ENCODE data around the gene RABEPK. TPM values are rescaled to one million over a fixed set of nuclear protein-coding genes. Genes with fewer than 3 reads are reported as not detected.
"Not testable (repeated sequence)": the region's sequence is repeated elsewhere in the genome, so short reads cannot be mapped to it uniquely, and the experiment has no call there.

RABEPK gene
- 25.1 and 33.5 TPM in 2 replicates for total RNA-seq (2014; rRNA removed; shearing (Covaris generic))

- peak; percentile 90 for DNase-seq (ENCODE audit: low read depth)
Observed at GRCh38 chr9:125200216-125201047, at the start of gene RABEPK. Gene RABEPK, plus strand, starts transcription at chr9:125200542. Its CDS starts 2,472 bp downstream, at chr9:125203014.

GRCh38 chr9:125151730-125152129, 48.6 kb upstream of the RABEPK start:
- DNase-seq (ENCODE audit: low read depth): no peak

- DNase-seq (ENCODE audit: low read depth): no peak
Observed at GRCh38 chr9:125153712-125154367, 46.5 kb upstream of the RABEPK start.

GRCh38 chr9:125156551-125156950, 43.8 kb upstream of the RABEPK start:
- DNase-seq (ENCODE audit: low read depth): no peak

- DNase-seq (ENCODE audit: low read depth): no peak
Observed at GRCh38 chr9:125160750-125161149, 39.6 kb upstream of the RABEPK start.

GRCh38 chr9:125161284-125161918, 38.9 kb upstream of the RABEPK start:
- DNase-seq (ENCODE audit: low read depth): no peak

DNA sequence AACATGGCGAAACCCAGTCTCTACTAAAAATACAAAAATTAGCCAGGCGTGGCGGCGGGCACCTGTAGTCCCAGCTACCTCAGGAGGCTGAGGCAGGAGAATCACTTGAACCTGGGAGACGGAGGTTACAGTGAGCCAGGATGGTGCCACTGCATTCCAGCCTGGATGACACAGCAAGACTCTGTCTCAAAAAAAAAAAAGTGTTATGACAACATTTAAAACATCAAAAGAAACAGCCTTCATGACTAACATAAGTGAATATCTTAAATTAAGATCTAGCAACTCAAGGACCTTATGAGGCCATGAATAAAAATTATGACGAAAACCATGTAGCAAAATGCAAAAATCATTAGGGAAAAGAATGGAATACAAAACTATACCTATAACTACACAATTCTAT, 37.5 kb upstream of the RABEPK start:
- DNase-seq (ENCODE audit: low read depth): not testable (repeated sequence)

GRCh38 chr9:125166762-125167161, 33.6 kb upstream of the RABEPK start:
- no peak for DNase-seq (ENCODE audit: low read depth)

- no peak for DNase-seq (ENCODE audit: low read depth)
Observed at GRCh38 chr9:125169895-125170294, 30.4 kb upstream of the RABEPK start.

DNA sequence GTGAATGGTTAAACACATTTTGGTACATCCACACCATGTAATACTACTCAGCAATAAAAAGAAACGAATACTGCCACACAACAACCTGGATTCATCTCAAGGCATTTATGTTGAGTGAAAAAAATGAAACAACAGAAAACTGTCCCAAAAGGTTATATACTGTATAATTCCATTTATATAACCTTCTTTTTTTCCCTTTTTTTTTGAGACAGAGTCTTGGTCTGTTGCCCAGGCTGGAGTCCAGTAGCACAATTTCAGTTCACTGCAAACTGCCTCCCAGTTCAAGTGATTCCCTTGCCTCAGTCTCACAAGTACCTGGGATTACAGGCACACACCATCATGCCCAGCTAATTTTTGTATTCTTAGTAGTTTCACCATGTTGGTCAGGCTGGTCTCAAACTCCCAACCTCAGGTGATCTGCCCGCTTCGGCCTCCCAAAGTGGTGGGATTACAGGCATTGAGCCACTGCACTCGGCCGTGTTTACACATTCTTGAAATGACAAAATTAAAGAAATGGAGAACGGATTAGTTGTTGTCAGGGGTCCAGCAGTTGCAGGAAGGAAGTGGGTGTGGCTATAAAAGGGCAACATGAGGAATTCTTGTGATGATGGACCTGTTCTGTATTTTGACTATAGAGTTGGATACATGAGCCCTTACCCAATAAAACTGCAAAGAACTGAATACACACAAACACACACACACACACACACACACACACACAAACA, 28.1 kb upstream of the RABEPK start:
- DNase-seq (ENCODE audit: low read depth): no peak

DNA sequence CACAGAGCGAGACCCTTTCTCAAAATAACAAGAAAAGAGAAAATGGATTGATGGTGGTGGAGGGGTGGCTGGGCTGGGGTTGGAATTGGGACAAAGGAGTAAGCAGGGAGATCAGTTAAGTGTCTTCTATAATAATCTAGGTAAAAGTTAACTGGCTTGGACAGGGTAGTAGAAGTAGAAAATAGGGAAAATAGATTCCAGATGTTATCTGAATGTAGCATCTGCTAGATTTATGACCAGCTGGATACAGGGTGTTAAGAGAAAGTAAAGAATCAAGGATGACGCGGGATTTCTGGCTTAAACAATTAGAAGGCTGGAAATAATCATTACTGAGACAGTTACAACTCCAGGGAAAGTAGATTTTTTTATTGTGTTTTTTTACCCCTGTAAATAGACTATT, 23.7 kb upstream of the RABEPK start:
- no peak for DNase-seq (ENCODE audit: low read depth)

- no peak for DNase-seq (ENCODE audit: low read depth)
Observed at GRCh38 chr9:125177888-125178287, 22.5 kb upstream of the RABEPK start.

DNA sequence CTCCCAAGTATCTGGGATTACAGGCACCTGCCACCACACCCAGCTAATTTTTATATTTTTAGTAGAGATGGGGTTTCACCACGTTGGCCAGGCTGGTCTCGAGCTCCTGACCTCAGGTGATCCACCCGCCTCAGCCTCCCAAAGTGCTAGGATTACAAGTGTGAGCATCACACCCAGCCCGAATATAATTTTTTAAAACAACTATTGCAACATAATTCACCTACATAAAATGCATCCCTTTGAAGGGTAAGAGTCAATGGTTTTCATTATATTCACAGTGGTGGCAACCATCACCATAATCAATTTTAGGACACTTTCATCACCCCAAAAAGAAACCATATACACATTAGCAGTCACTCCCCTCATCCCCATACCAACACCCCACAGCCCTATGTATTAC, 20.6 kb upstream of the RABEPK start:
- not testable (repeated sequence) for DNase-seq (ENCODE audit: low read depth)

- DNase-seq (ENCODE audit: low read depth): no peak
Observed at GRCh38 chr9:125180876-125181275, 19.5 kb upstream of the RABEPK start.

DNA sequence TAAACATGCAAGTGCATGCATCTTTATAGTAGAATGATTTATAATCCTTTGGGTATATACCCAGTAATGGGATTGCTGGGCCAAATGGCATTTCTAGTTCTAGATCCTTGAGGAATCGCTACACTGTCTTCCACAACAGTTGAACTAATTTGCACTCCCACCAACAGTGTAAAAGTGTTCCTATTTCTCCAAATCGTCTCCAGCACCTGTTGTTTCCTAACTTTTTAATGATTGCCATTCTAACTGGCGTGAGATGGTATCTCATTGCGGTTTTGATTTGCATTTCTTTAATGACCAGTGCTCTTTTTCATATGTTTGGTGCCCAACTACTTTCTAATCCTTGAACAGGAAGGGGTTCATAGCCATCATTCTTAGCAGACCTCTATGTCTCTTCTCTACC, 18.6 kb upstream of the RABEPK start:
- not testable (repeated sequence) for DNase-seq (ENCODE audit: low read depth)

GRCh38 chr9:125183054-125183453, 17.3 kb upstream of the RABEPK start:
- no peak for DNase-seq (ENCODE audit: low read depth)

DNA sequence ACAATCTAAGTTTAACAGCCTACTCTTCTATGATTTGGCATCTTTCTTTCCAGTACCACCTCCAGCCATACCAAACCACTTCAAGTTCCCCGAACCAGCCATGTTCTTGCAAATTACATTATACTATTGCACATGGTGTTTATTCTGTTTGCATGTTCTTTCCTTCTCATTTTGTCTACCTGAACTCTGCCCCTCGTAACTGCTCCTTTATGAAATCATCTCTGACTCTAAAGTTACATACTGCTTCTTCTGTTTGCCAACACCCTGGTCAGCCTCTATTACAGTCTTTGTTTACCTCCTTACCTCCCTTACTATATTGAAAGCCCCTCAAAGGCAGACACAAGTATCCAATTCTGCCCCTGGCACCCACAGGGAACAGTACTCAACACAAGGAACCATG, 16.8 kb upstream of the RABEPK start:
- DNase-seq (ENCODE audit: low read depth): no peak

DNA sequence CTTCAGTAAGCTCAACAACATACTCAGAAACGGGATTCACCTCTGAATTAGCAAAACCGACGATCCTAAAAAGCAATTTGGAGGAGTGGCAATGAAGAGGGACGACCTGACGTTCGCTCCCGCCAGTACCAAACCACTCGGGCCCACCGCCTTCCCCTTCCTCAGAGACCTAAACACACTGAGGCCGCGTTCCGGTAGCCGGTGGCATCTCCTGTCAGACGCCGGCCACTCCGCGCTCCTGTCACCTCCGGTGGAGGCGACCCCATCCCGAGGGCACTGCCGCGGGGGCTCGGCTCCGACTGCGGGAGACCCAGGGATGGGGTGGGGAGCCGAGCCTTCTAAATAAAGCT, 11.4 kb upstream of the RABEPK start:
- DNase-seq (ENCODE audit: low read depth): no peak

- DNase-seq (ENCODE audit: low read depth): peak; percentile 90
Observed at GRCh38 chr9:125189361-125190289, 10.7 kb upstream of the RABEPK start, which contains the start of gene PPP6C. Gene PPP6C, minus strand, starts transcription at chr9:125189803. Its CDS starts 85 bp downstream, at chr9:125189718.

DNA sequence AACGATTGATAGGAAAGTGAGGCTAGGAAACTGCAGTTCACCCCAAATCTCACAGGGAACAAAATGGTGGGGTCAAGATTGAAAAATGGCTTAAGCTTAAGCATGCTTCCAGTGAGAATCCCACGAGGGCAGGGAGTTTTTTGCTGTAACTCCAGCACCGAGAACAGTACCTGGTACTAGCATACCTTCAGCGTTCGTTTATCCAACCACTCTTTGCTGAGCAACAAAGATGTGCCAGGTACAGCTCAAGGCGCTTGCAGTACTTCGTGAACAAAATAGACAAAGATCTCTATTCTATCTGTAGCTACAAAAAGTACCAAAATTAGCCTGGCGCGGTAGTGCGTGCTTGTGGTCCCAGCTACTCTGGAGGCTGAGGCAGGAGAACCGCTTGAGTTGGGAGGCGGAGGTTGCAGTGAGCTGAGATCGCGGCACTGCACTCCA, 10.0 kb upstream of the RABEPK start:
- no peak for DNase-seq (ENCODE audit: low read depth)

GRCh38 chr9:125194466-125194865, 5.9 kb upstream of the RABEPK start:
- not testable (repeated sequence) for DNase-seq (ENCODE audit: low read depth)
